Fibroblast of lung (primary cell): ENCODE measurements around the gene ACER3.

ENCODE experiments used
- EZH2 ChIP-seq: IDR thresholded peaks from 2 replicates; pipeline ENCODE4 v1.5.1; 2012; ENCODE audit warnings: low read length, control low read depth, mild to moderate bottlenecking; ENCODE audit errors: missing control alignments
- TF ChIP-seq, protein P1 (sequence below), 2 donors: IDR thresholded peaks in 1 of 2; conservative IDR thresholded peaks in 1 of 2; 1 replicate in 1 of 2; 2 replicates in 1 of 2; pipeline ENCODE4 v1.5.1; 2011 to 2012; ENCODE audit warnings: low read length in 2 of 2, control low read depth in 1 of 2, inconsistent platforms in 1 of 2, low read depth in 1 of 2, mild to moderate bottlenecking in 1 of 2

DNA sequence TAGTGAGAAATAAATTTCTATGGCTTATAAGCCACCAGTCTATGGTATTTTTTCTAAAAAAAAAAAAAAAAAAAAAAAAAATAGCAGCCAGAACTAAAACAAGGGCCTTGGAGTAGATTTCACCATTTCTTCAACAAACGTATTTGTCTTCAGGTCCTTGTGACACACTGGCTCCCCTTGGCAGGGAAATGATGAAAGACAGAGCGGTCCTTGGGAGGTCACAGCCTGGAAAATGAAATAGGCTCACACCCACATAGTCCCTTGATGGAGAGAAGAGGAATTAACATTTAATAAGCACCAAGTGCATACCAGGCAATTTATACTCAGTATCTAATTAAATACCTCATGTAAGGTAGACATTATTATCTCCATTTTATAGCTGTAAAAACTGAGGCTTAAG is 25.7 kb upstream of the ACER3 start:
- TF ChIP-seq, protein P1, sequence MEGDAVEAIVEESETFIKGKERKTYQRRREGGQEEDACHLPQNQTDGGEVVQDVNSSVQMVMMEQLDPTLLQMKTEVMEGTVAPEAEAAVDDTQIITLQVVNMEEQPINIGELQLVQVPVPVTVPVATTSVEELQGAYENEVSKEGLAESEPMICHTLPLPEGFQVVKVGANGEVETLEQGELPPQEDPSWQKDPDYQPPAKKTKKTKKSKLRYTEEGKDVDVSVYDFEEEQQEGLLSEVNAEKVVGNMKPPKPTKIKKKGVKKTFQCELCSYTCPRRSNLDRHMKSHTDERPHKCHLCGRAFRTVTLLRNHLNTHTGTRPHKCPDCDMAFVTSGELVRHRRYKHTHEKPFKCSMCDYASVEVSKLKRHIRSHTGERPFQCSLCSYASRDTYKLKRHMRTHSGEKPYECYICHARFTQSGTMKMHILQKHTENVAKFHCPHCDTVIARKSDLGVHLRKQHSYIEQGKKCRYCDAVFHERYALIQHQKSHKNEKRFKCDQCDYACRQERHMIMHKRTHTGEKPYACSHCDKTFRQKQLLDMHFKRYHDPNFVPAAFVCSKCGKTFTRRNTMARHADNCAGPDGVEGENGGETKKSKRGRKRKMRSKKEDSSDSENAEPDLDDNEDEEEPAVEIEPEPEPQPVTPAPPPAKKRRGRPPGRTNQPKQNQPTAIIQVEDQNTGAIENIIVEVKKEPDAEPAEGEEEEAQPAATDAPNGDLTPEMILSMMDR (conservative IDR thresholded peaks at IDR 0.05 in 1 of 2, IDR thresholded peaks at IDR 0.05 in 1 of 2; ENCODE audit: low read depth in 1 of 2, low read length in 2 of 2) = no peak
- TF ChIP-seq EZH2 = no peak
